Gastroesophageal sphincter (tissue), 3 donors: ENCODE measurements around the gene MYO9B.

Experiments
- CTCF ChIP-seq, 4 experiments: fragments of 200-600 bp in 2 of 4; fragments of 450-650 bp in 2 of 4; sonication (generic) in 1 of 4; IDR thresholded peaks; one replicate each; pipeline ENCODE4 v1.5.1; 2017 to 2019; ENCODE audit warnings: antibody characterized with exemption in 4 of 4, mild to moderate bottlenecking in 2 of 4, moderate library complexity in 2 of 4
- EP300 ChIP-seq: sonication (generic); formaldehyde crosslinking; IDR thresholded peaks from one replicate; pipeline ENCODE4 v1.6.1; 2017; ENCODE audit warnings: antibody characterized with exemption, mild to moderate bottlenecking
- POLR2A ChIP-seq, 2 donors: fragments of 450-650 bp; IDR thresholded peaks; one replicate each; pipeline ENCODE4 v1.6.1; 2017; ENCODE audit warnings: antibody characterized with exemption in 2 of 2, mild to moderate bottlenecking in 2 of 2, moderate library complexity in 1 of 2
- POLR2AphosphoS5 ChIP-seq: sonication (generic); formaldehyde crosslinking; IDR thresholded peaks from one replicate; pipeline ENCODE4 v1.6.1; 2017; ENCODE audit warnings: antibody characterized with exemption

- TF ChIP-seq CTCF (IDR thresholded peaks at IDR 0.05) (no peak), POLR2A (IDR thresholded peaks at IDR 0.05) (no peak), POLR2AphosphoS5 (no peak), EP300 (no peak)
Observed at GRCh38 chr19:17196610-17197009, 121.0 kb downstream of the MYO9B start.
